KMS-11 (cell line): Measurements from ENCODE around the gene CCR9.

ENCODE experiments used
- H2AFZ ChIP-seq: fragments of 200-600 bp; sonication (generic); 2 replicates; pipeline ENCODE4 v1.6.1; 2016; ENCODE audit warnings: antibody characterized with exemption, mixed run types, low read depth
- H3K27ac ChIP-seq: fragments of 200-600 bp; sonication (generic); 2 replicates; pipeline ENCODE4 v1.6.1; 2016; ENCODE audit warnings: mild to moderate bottlenecking, mixed run types
- H3K27me3 ChIP-seq: fragments of 200-600 bp; sonication (generic); 2 replicates; pipeline ENCODE4 v1.6.1; 2017; ENCODE audit warnings: mild to moderate bottlenecking, low read depth, mixed run types, moderate library complexity; ENCODE audit not compliant: insufficient read depth
- H3K36me3 ChIP-seq: fragments of 200-600 bp; sonication (generic); 2 replicates; pipeline ENCODE4 v1.6.1; 2017; ENCODE audit warnings: mild to moderate bottlenecking, mixed run types; ENCODE audit not compliant: insufficient read depth
- H3K4me1 ChIP-seq: fragments of 200-600 bp; sonication (generic); 2 replicates; pipeline ENCODE4 v1.6.1; 2016; ENCODE audit warnings: mild to moderate bottlenecking, low read depth, mixed run types; ENCODE audit not compliant: poor library complexity, severe bottlenecking
- H3K4me2 ChIP-seq: fragments of 200-600 bp; sonication (generic); 2 replicates; pipeline ENCODE4 v1.7.0; 2016; ENCODE audit warnings: mild to moderate bottlenecking, mixed run types
- H3K4me3 ChIP-seq: fragments of 200-600 bp; sonication (generic); IDR thresholded peaks from 2 replicates; pipeline ENCODE4 v1.6.1; 2017; ENCODE audit warnings: low read depth, low read length, mixed read lengths; ENCODE audit not compliant: insufficient read depth
- H3K79me2 ChIP-seq: fragments of 200-600 bp; sonication (generic); 2 replicates; pipeline ENCODE4 v1.6.1; 2016; ENCODE audit warnings: low read depth, mixed run types; ENCODE audit not compliant: insufficient read depth
- H3K9ac ChIP-seq: fragments of 200-600 bp; sonication (generic); 2 replicates; pipeline ENCODE4 v1.6.1; 2016; ENCODE audit warnings: mild to moderate bottlenecking, mixed run types
- H4K20me1 ChIP-seq: fragments of 200-600 bp; sonication (generic); 2 replicates; pipeline ENCODE4 v1.6.1; 2016; ENCODE audit warnings: mild to moderate bottlenecking, mixed run types; ENCODE audit not compliant: insufficient read depth
- TF ChIP-seq, protein P1 (sequence below): fragments of 200-600 bp; sonication (generic); conservative IDR thresholded peaks from 2 replicates; pipeline ENCODE4 v1.6.1; 2017; ENCODE audit warnings: low read depth, mild to moderate bottlenecking, antibody characterized with exemption, low read length, moderate library complexity, mixed read lengths

CCR9 gene

DNA sequence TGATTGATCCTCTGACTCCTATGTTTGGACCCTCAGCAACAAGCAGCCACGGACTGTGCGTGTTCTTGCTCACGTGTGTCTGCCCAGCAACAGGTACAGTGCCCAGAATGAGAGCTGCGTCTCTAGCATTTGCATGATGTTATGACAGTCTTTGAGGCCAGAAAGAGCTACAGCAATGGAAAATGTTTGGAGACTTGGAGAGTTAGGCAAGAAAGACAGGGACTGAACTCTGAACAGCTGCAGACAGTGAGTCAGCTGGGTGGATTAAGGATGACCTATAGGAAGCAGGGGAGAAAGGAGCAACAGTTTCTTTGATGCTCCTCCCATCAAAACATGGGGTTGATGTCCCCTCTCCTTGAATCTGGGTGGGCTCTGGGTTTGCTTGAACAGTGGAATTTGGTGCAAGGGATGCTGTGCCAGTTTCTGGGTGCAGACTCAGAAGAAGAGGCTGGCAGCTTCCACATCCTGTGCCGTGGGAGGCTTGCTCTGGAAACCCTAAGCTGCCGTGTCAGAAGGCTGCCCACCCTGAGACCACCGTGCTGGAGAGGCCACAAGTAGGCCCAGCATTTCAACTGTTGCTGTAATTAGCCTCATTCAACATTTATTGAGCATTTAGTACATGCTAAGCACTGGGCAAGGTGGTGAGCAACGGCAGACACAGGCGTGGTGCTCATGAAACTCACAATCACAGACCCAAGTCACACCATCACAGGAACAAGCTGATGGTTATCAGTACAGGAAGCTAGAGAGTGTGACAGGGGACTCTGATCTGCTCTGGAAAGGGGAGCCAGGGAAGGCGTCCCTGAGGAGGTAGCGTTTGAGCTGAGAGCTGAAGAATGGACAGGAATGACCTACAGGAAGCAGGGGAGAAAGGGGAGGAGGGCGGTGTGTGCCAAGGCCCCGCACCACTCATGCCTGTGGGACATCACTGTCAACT lies 21.7 kb downstream of the CCR9 start:
- H3K27me3 ChIP-seq: no peaks in the 10 kb centered on the region

DNA sequence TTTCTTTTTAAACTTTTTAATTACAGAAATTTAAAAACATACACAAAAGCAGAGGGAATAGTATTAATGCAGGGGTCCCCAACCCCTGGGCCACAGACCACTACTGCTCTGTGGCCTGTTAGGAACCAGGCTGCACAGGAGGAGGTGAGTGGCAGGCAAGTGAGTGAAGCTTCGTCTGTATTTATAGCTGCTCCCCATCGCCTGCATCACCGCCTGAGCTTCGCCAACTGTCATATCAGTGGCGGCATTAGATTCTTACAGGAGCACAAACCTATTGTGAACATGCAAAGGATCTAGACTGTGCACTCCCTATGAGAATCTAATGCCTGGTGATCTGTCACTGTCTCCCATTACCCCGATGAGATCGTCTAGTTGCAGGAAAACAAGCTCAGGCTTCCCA lies 22.4 kb downstream of the CCR9 start:
- H2AFZ ChIP-seq: no peak overlapping the region
- TF ChIP-seq, protein P1, sequence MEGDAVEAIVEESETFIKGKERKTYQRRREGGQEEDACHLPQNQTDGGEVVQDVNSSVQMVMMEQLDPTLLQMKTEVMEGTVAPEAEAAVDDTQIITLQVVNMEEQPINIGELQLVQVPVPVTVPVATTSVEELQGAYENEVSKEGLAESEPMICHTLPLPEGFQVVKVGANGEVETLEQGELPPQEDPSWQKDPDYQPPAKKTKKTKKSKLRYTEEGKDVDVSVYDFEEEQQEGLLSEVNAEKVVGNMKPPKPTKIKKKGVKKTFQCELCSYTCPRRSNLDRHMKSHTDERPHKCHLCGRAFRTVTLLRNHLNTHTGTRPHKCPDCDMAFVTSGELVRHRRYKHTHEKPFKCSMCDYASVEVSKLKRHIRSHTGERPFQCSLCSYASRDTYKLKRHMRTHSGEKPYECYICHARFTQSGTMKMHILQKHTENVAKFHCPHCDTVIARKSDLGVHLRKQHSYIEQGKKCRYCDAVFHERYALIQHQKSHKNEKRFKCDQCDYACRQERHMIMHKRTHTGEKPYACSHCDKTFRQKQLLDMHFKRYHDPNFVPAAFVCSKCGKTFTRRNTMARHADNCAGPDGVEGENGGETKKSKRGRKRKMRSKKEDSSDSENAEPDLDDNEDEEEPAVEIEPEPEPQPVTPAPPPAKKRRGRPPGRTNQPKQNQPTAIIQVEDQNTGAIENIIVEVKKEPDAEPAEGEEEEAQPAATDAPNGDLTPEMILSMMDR: no peak
- H3K36me3 ChIP-seq: no peaks in the 10 kb centered on the region
- no peak overlapping the region for H3K4me2 ChIP-seq
- no peak overlapping the region for H3K27ac ChIP-seq
- H3K79me2 ChIP-seq: no peaks in the 10 kb centered on the region
- no peak overlapping the region for H3K9ac ChIP-seq
- H3K4me1 ChIP-seq: no peaks in the 10 kb centered on the region
- H3K27me3 ChIP-seq: no peaks in the 10 kb centered on the region
- no peak overlapping the region for H3K4me3 ChIP-seq
- H4K20me1 ChIP-seq: no peaks in the 10 kb centered on the region

More for the DNA sequence above, 21.7 kb downstream of the CCR9 start:
- Histone ChIP-seq H3K4me1 (no peaks in the 10 kb centered on the region), H3K4me2 (no peak overlapping the region), H3K9ac (no peak overlapping the region), H3K36me3 (no peaks in the 10 kb centered on the region), H3K4me3 (no peak overlapping the region), H3K27ac (no peak overlapping the region), H2AFZ (no peak overlapping the region), H4K20me1 (no peaks in the 10 kb centered on the region), H3K79me2 (no peaks in the 10 kb centered on the region)
- TF ChIP-seq, protein P1: no peak

DNA sequence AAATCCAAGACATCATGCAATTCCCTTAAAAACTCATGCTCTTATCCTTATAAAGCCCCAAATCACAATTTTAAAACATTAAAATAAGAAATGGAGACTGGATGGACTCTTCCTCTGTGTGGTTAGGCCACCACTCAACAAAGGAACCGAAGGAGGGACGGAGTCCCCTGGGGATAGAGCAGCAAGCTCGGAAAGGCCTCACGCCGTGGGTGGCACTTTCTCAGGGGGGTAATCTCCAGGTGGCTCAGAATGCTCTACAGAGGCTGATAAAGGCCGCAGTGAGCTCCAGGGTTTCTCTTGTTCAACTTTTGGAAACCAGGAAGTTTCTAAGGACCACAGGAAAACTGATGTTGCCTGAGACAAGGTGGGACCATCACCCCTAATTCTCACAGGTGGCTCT lies 23.2 kb downstream of the CCR9 start:
- Histone ChIP-seq H3K4me1 (no peaks in the 10 kb centered on the region), H3K4me3 (no peak overlapping the region), H3K79me2 (no peaks in the 10 kb centered on the region), H3K4me2 (no peak overlapping the region), H3K36me3 (no peaks in the 10 kb centered on the region), H3K27ac (no peak overlapping the region), H4K20me1 (no peaks in the 10 kb centered on the region), H3K9ac (no peak overlapping the region), H2AFZ (no peak overlapping the region), H3K27me3 (no peaks in the 10 kb centered on the region)
- TF ChIP-seq, protein P1: no peak

DNA sequence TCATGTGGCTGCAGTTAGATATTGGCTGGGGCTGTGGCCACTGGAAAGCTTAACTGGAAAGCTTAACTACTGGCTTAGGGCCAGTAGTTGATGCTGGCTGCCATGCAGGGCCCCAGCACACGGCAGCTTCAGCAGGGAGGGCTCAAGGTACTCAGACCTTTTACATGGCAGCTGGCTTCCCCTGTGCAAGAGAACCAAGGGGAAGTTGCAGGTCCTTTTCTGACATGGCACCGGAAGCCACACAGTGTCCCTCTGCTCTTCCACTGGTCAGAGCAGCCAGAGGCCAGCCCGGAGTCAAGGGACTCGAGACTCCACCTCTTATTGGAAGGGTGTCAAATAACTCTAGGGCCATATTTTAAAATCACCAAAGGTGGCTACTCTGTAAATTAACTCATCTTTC lies 24.5 kb downstream of the CCR9 start:
- H3K4me1 ChIP-seq: peaks cover 7% of the 10 kb centered on the region
- no peak overlapping the region for H3K27ac ChIP-seq
- H3K4me2 ChIP-seq: no peak overlapping the region

More for the DNA sequence above, 24.5 kb downstream of the CCR9 start:
- Histone ChIP-seq H3K4me3 (no peak overlapping the region), H4K20me1 (no peaks in the 10 kb centered on the region), H3K9ac (no peak overlapping the region), H3K27me3 (no peaks in the 10 kb centered on the region), H2AFZ (no peak overlapping the region), H3K36me3 (no peaks in the 10 kb centered on the region), H3K79me2 (no peaks in the 10 kb centered on the region)
- TF ChIP-seq, protein P1: no peak
